AG09309 (cell line): ENCODE data around the gene CSNK1A1L.

Source experiments
- DNase-seq: peaks from one replicate; pipeline ENCODE4 v3.0.0-alpha.2; 2010; ENCODE audit warnings: low read depth
- H3K4me3 ChIP-seq: 2 replicates; pipeline ENCODE4 v1.5.1; 2011; ENCODE audit warnings: mild to moderate bottlenecking, low read depth, low read length, moderate library complexity; ENCODE audit not compliant: control insufficient read depth
- CTCF ChIP-seq: IDR thresholded peaks from 2 replicates; pipeline ENCODE4 v1.5.1; 2011; ENCODE audit warnings: mild to moderate bottlenecking, low read depth, low read length, inconsistent platforms; ENCODE audit not compliant: insufficient read depth, control insufficient read depth; ENCODE audit errors: missing control alignments

The CSNK1A1L gene

GRCh38 chr13:37097076-37097475 lies 8.4 kb downstream of the CSNK1A1L start:
- no peak overlapping the region for H3K4me3 ChIP-seq
- DNase-seq, result no peak
- TF ChIP-seq CTCF, result no peak

- no peak for DNase-seq
- no peak for TF ChIP-seq CTCF
- H3K4me3 ChIP-seq, result no peak overlapping the region
These were observed 10.6 kb downstream of the CSNK1A1L start for GRCh38 chr13:37094840-37095239.

- no peak overlapping the region for H3K4me3 ChIP-seq
- no peak for DNase-seq
- no peak for TF ChIP-seq CTCF
These were observed 11.4 kb downstream of the CSNK1A1L start for GRCh38 chr13:37094099-37094498.

- TF ChIP-seq CTCF, result no peak
- H3K4me3 ChIP-seq, result no peak overlapping the region
- DNase-seq, result no peak
These were observed 13.6 kb downstream of the CSNK1A1L start for GRCh38 chr13:37091835-37092234.

- no peak for DNase-seq
- TF ChIP-seq CTCF, result no peak
- no peak overlapping the region for H3K4me3 ChIP-seq
These were observed 14.6 kb downstream of the CSNK1A1L start for GRCh38 chr13:37090912-37091311.

GRCh38 chr13:37089495-37089894 lies 16.0 kb downstream of the CSNK1A1L start:
- TF ChIP-seq CTCF, result no peak
- DNase-seq, result no peak
- no peak overlapping the region for H3K4me3 ChIP-seq

- H3K4me3 ChIP-seq, result no peak overlapping the region
- DNase-seq, result no peak
- no peak for TF ChIP-seq CTCF
These were observed 18.0 kb downstream of the CSNK1A1L start for GRCh38 chr13:37087486-37087885.
